Liver (tissue), 9 donors: ENCODE results near the gene RAB7A. TPM values are rescaled to one million over a fixed set of nuclear protein-coding genes. Genes with fewer than 3 reads are reported as not detected.

Source experiments
- DNase-seq: peaks from one replicate; pipeline ENCODE4 v3.0.0-alpha.2; 2017; ENCODE audit warnings: low spot score
- H3K27ac ChIP-seq, 2 donors: one replicate each; pipeline ENCODE4 v1.7.0; 2013; ENCODE audit warnings: inconsistent platforms in 2 of 2, low read length in 2 of 2, control low read depth in 1 of 2, low read depth in 1 of 2, mild to moderate bottlenecking in 1 of 2
- H3K27me3 ChIP-seq, 4 donors: one replicate each; pipeline versions ENCODE4 v1.6.1 to v1.7.0; 2013; ENCODE audit warnings: low read length in 3 of 4, inconsistent platforms in 1 of 4, mild to moderate bottlenecking in 1 of 4, moderate library complexity in 1 of 4; ENCODE audit not compliant: control insufficient read depth in 4 of 4, insufficient read depth in 4 of 4
- H3K36me3 ChIP-seq, 4 donors: one replicate each; pipeline versions ENCODE4 v1.6.1 to v1.7.0; 2013; ENCODE audit warnings: low read length in 3 of 4, mild to moderate bottlenecking in 3 of 4, low read depth in 1 of 4, moderate library complexity in 1 of 4; ENCODE audit not compliant: control insufficient read depth in 4 of 4, insufficient read depth in 3 of 4
- H3K4me1 ChIP-seq, 4 donors: one replicate each; pipeline versions ENCODE4 v1.6.1 to v1.7.0; 2013; ENCODE audit warnings: low read length in 3 of 4, mild to moderate bottlenecking in 3 of 4, moderate library complexity in 1 of 4; ENCODE audit not compliant: control insufficient read depth in 4 of 4, insufficient read depth in 4 of 4
- H3K4me3 ChIP-seq, 3 donors: one replicate each; pipeline versions ENCODE4 v1.6.1 to v1.7.0; 2013; ENCODE audit warnings: low read length in 3 of 3, control low read depth in 1 of 3, low read depth in 1 of 3, mild to moderate bottlenecking in 1 of 3
- H3K9ac ChIP-seq, 2 donors: one replicate each; pipeline ENCODE4 v1.7.0; 2013; ENCODE audit warnings: low read length in 2 of 2, mild to moderate bottlenecking in 2 of 2, moderate library complexity in 2 of 2, control low read depth in 1 of 2, low read depth in 1 of 2
- H3K9me3 ChIP-seq, 4 donors: one replicate each; pipeline versions ENCODE4 v1.6.1 to v1.7.0; 2013; ENCODE audit warnings: low read length in 3 of 4; ENCODE audit not compliant: control insufficient read depth in 4 of 4
- EGR1 ChIP-seq, 2 donors: IDR thresholded peaks; 2 replicates each; pipeline ENCODE4 v1.6.1; 2016 to 2018; ENCODE audit warnings: antibody characterized with exemption in 2 of 2, low read depth in 2 of 2
- FOXA1 ChIP-seq: IDR thresholded peaks from 2 replicates; pipeline ENCODE4 v1.6.1; 2016; ENCODE audit warnings: antibody characterized with exemption
- FOXA2 ChIP-seq: IDR thresholded peaks from 2 replicates; pipeline ENCODE4 v1.6.1; 2016; ENCODE audit warnings: antibody characterized with exemption
- GABPA ChIP-seq, 2 donors: IDR thresholded peaks in 1 of 2; conservative IDR thresholded peaks in 1 of 2; 2 replicates each; pipeline ENCODE4 v1.6.1; 2016; ENCODE audit warnings: antibody characterized with exemption in 2 of 2, mild to moderate bottlenecking in 1 of 2, moderate library complexity in 1 of 2
- HNF4A ChIP-seq, 2 donors: conservative IDR thresholded peaks; 2 replicates each; pipeline ENCODE4 v1.6.1; 2016; ENCODE audit warnings: antibody characterized with exemption in 2 of 2, mild to moderate bottlenecking in 2 of 2
- HNF4G ChIP-seq: IDR thresholded peaks from 2 replicates; pipeline ENCODE4 v1.6.1; 2016; ENCODE audit warnings: antibody characterized with exemption
- JUND ChIP-seq, 2 donors: IDR thresholded peaks; 2 replicates each; pipeline ENCODE4 v1.6.1; 2016; ENCODE audit warnings: antibody characterized with exemption in 2 of 2
- NR2F2 ChIP-seq: IDR thresholded peaks from 2 replicates; pipeline ENCODE4 v1.6.1; 2016; ENCODE audit warnings: antibody characterized with exemption
- RAD21 ChIP-seq, 2 donors: IDR thresholded peaks; 2 replicates each; pipeline ENCODE4 v1.6.1; 2016; ENCODE audit warnings: antibody characterized with exemption in 2 of 2, mild to moderate bottlenecking in 2 of 2
- RXRA ChIP-seq, 2 donors: IDR thresholded peaks; 2 replicates each; pipeline ENCODE4 v1.6.1; 2017 to 2018; ENCODE audit warnings: antibody characterized with exemption in 2 of 2, mild to moderate bottlenecking in 1 of 2
- SP1 ChIP-seq: IDR thresholded peaks from 2 replicates; pipeline ENCODE4 v1.6.1; 2018; ENCODE audit warnings: antibody characterized with exemption, mild to moderate bottlenecking
- TAF1 ChIP-seq: conservative IDR thresholded peaks from 2 replicates; pipeline ENCODE4 v1.6.1; 2016; ENCODE audit warnings: antibody characterized with exemption, mild to moderate bottlenecking
- YY1 ChIP-seq: IDR thresholded peaks from 2 replicates; pipeline ENCODE4 v1.6.1; 2016; ENCODE audit warnings: antibody characterized with exemption, mild to moderate bottlenecking
- WGBS: extraction: QIAGEN DNeasy Blood & Tissue Kit; methylation state at CpG from one replicate; pipeline ENCODE4 v1.1.7; 2013; 5-methylcytosine and 5-hydroxymethylcytosine counted together
- polyA plus RNA-seq, 2 donors: library from polyadenylated mRNA; stranded (reverse) in 1 of 2; unstranded in 1 of 2; fragments of 200-250 nt in 1 of 2; fragments of >200 nt in 1 of 2; fragmentation: Nextera tagmentation in 1 of 2; extraction: Ambion mirVana in 1 of 2; gene quantifications; one replicate each; pipeline versions ENCODE4 v1.2.1 to v1.2.3, GENCODE V29; 2013 to 2015
- total RNA-seq, 2 donors: library from RNA; depleted of rRNA; stranded (reverse); fragments of >200 nt; gene quantifications; one replicate each; pipeline ENCODE4 v1.2.3, GENCODE V29; 2014
- TF ChIP-seq, protein P1 (sequence below): IDR thresholded peaks from 2 replicates; pipeline ENCODE4 v1.6.1; 2016; ENCODE audit warnings: antibody characterized with exemption
- TF ChIP-seq, protein P2 (sequence below): fragments of 150-350 bp; IDR thresholded peaks from 2 replicates; pipeline ENCODE4 v1.5.1; 2017; ENCODE audit warnings: improper control_type of control experiment, low read depth, low read length; ENCODE audit not compliant: missing input control
- TF ChIP-seq, protein P3 (sequence below): IDR thresholded peaks from 2 replicates; pipeline ENCODE4 v1.6.1; 2016; ENCODE audit warnings: antibody characterized with exemption
- donor health status: healthy.
- donor health status: healthy.
- donor health status: healthy.
- donor health status: healthy.
- donor health status: healthy.

The RAB7A gene
- total and polyA plus RNA-seq, 4 donors, result 34.6 to 90.6 (median 63.4) TPM

DNA sequence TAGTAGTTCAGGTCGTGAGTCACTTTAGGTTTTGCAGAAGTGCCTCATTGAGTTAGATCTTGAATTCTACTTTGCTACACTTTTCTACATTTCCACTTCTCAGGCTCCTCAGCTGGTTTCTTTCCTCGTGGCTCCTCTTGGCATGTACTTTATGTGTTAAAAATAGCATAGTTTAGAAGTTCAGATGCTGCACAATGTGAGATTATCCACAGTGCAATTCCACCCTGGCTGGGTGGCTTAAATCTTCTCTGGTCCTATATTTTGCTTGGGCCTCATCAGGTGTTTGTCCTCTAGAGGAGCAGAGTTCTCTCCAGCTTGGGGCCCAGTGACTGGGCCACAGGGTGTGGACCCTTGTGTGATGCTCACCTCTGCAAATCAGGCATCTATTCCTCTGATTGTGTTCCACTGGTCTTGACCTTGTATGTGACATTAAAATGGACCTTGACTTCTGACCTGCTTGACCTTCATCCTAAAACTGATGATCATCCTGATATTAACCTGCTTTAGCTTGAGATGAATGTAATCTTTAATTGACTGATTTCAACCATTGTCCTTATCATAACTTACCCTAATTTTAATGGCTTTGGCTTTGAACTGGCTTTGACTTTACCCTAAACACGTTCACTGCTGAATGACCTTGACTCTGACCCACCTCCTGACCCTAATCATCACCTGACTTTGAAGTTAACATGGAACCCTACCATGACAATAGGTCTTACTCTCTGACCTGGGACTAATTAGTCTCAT, 89.5 kb downstream of the RAB7A start:
- TF ChIP-seq NR2F2 (peak; percentile 73), GABPA (IDR thresholded peaks at IDR 0.05 in 1 of 2, conservative IDR thresholded peaks at IDR 0.05 in 1 of 2) (no peak)
- no peak for DNase-seq
- Histone ChIP-seq H3K9me3 (no peaks in the 10 kb centered on the region), H3K27me3 (no peaks in the 10 kb centered on the region), H3K4me3 (no peak overlapping the region), H3K36me3 (peaks cover 2 to 36% (median 23%) of the 10 kb centered on the region in 4 donors), H3K27ac (no peak overlapping the region), H3K4me1 (no peaks in the 10 kb centered on the region), H3K9ac (no peak overlapping the region)
- WGBS, result 79% methylated on average over 3 of the region's 3 CpGs

DNA sequence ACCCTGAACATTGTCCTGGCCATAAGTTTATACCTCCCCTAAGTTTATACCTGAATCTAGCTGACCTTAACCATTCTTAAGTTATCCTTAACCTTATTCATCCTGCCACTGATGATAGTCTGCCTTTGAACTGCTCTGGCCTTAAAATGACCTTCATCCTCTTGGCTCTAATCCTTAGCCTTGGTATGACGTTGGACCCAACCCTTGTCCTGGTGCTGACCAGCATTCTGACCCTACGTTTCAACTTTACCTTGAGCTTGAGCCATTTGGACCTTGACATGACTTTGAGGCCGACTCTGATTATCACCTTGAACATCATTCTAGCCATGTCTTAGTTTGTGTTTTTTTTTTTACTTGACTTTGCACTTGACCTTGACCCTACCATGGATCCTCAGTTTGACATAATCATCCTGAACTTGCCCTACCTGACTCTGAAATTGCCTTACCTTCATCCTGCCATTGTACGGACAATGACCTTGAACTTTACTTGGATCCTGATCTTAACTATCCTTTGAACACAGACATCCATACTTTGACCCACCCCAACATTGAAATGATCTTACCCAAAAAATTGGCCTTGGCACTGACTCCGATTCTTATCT, 92.3 kb downstream of the RAB7A start:
- H3K9me3 ChIP-seq, result no peaks in the 10 kb centered on the region
- WGBS, result 59% methylated on average over 5 of the region's 5 CpGs
- H3K4me3 ChIP-seq, result no peak overlapping the region
- H3K36me3 ChIP-seq, result peaks cover 0 to 23% (median 15%) of the 10 kb centered on the region in 4 donors
- peaks cover 0 to 5% (median 3%) of the 10 kb centered on the region in 4 donors for H3K4me1 ChIP-seq
- DNase-seq, result no peak
- H3K27ac ChIP-seq, result no peak overlapping the region
- no peaks in the 10 kb centered on the region for H3K27me3 ChIP-seq
- H3K9ac ChIP-seq, result no peak overlapping the region
- TF ChIP-seq RXRA (IDR thresholded peaks at IDR 0.05) (peak; percentile 44 to 54), FOXA2 (no peak), HNF4A (conservative IDR thresholded peaks at IDR 0.05) (peak; percentile 70 to 77), NR2F2 (peak; percentile 24)

DNA sequence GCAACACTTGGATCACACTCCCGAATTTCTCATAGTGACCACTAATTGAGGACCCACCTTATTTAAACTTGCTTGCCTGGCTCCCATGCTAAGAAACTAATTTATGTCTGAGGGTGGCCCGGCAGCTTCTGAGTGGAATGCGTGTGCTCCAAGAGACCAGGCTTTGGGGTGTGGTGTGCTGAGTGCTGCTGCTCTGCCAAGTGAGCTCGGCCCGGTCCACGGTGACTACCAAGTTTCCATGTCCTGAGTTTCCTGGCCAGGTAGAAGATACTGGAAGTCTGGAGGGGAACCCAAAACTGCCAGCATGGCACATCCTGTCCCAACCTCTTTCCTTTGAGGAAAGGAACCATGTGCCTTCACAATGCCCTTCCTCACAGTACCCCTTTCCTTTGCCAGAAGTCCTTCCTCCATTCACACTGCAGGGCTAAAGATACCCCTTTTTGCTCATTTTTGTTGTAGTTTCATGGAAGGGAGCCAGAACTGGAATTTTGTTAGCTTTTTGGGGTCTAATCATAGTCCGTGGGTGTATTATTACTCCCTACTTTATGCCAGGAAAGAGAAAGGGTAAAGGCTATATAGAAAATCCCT, 94.4 kb downstream of the RAB7A start:
- Histone ChIP-seq H3K27ac (no peak overlapping the region), H3K9me3 (no peaks in the 10 kb centered on the region), H3K4me3 (no peak overlapping the region), H3K27me3 (no peaks in the 10 kb centered on the region), H3K4me1 (peaks cover 7 to 25% (median 17%) of the 10 kb centered on the region in 4 donors), H3K36me3 (peaks cover 0 to 8% (median 5%) of the 10 kb centered on the region in 4 donors), H3K9ac (no peak overlapping the region)
- 93% methylated on average over 7 of the region's 7 CpGs for WGBS
- no peak for TF ChIP-seq FOXA2
- DNase-seq, result no peak

DNA sequence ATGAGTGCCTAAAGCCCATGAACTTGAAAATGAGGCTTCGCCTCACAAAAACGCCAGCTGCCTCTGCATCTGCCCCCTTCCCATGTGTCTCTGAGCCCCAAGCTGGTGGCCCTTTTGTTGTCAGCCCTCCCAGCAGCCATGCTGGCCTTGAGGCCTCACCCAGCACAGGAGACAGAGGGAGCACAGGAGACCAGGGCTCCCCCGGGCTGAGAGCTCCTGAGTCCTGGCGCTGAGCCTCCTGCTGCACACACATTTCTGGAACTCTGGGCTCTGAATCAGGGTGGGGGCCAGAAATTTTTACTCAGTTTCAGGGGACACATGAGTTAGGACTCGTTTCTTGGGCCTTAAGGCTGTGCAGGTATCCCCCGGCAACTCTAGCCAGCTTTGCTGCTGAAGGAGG, 97.0 kb downstream of the RAB7A start:
- Histone ChIP-seq H3K27me3 (no peaks in the 10 kb centered on the region), H3K4me3 (no peak overlapping the region), H3K36me3 (peaks cover 0 to 8% (median 0%) of the 10 kb centered on the region in 4 donors), H3K4me1 (peaks cover 7 to 27% (median 19%) of the 10 kb centered on the region in 4 donors), H3K9me3 (no peaks in the 10 kb centered on the region), H3K27ac (no peak overlapping the region), H3K9ac (no peak overlapping the region)
- no peak for TF ChIP-seq RAD21 (IDR thresholded peaks at IDR 0.05)
- TF ChIP-seq SP1, result no peak
- TF ChIP-seq, protein P1, sequence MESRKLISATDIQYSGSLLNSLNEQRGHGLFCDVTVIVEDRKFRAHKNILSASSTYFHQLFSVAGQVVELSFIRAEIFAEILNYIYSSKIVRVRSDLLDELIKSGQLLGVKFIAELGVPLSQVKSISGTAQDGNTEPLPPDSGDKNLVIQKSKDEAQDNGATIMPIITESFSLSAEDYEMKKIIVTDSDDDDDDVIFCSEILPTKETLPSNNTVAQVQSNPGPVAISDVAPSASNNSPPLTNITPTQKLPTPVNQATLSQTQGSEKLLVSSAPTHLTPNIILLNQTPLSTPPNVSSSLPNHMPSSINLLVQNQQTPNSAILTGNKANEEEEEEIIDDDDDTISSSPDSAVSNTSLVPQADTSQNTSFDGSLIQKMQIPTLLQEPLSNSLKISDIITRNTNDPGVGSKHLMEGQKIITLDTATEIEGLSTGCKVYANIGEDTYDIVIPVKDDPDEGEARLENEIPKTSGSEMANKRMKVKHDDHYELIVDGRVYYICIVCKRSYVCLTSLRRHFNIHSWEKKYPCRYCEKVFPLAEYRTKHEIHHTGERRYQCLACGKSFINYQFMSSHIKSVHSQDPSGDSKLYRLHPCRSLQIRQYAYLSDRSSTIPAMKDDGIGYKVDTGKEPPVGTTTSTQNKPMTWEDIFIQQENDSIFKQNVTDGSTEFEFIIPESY, result no peak
- TF ChIP-seq HNF4G, result no peak
- no peak for TF ChIP-seq YY1
- TF ChIP-seq FOXA1, result no peak
- TF ChIP-seq, protein P2, sequence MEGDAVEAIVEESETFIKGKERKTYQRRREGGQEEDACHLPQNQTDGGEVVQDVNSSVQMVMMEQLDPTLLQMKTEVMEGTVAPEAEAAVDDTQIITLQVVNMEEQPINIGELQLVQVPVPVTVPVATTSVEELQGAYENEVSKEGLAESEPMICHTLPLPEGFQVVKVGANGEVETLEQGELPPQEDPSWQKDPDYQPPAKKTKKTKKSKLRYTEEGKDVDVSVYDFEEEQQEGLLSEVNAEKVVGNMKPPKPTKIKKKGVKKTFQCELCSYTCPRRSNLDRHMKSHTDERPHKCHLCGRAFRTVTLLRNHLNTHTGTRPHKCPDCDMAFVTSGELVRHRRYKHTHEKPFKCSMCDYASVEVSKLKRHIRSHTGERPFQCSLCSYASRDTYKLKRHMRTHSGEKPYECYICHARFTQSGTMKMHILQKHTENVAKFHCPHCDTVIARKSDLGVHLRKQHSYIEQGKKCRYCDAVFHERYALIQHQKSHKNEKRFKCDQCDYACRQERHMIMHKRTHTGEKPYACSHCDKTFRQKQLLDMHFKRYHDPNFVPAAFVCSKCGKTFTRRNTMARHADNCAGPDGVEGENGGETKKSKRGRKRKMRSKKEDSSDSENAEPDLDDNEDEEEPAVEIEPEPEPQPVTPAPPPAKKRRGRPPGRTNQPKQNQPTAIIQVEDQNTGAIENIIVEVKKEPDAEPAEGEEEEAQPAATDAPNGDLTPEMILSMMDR, result no peak
- no peak for TF ChIP-seq TAF1
- TF ChIP-seq RXRA (IDR thresholded peaks at IDR 0.05), result no peak
- TF ChIP-seq JUND (IDR thresholded peaks at IDR 0.05), result no peak
- TF ChIP-seq, protein P3, sequence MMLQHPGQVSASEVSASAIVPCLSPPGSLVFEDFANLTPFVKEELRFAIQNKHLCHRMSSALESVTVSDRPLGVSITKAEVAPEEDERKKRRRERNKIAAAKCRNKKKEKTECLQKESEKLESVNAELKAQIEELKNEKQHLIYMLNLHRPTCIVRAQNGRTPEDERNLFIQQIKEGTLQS, result no peak
- no peak for TF ChIP-seq NR2F2
- no peak for TF ChIP-seq HNF4A (conservative IDR thresholded peaks at IDR 0.05)
- TF ChIP-seq EGR1 (IDR thresholded peaks at IDR 0.05; ENCODE audit: low read depth in 2 of 2), result no peak
- no peak for TF ChIP-seq GABPA (IDR thresholded peaks at IDR 0.05 in 1 of 2, conservative IDR thresholded peaks at IDR 0.05 in 1 of 2)
- no peak for TF ChIP-seq FOXA2
- DNase-seq, result no peak
- 94% methylated on average over 6 of the region's 6 CpGs for WGBS
